Esophagus muscularis mucosa (tissue), 4 donors: ENCODE results near the gene SEL1L3. TPM values are rescaled to one million over a fixed set of nuclear protein-coding genes. Genes with fewer than 3 reads are reported as not detected.

Experiments used
- DNase-seq: peaks from one replicate; pipeline ENCODE4 v3.0.0-alpha.2; 2017; ENCODE audit errors: extremely low spot score
- H3K27ac ChIP-seq, 4 donors: fragments of 200-600 bp; sonication (generic); replicated peaks in 1 of 4; 1 replicate in 3 of 4; 2 replicates in 1 of 4; pipeline ENCODE4 v1.5.1; 2016 to 2019; ENCODE audit warnings: mild to moderate bottlenecking in 1 of 4
- H3K27me3 ChIP-seq, 4 donors: fragments of 200-600 bp; sonication (generic); one replicate each; pipeline versions ENCODE4 v1.5.1 to v1.6.0; 2016 to 2019
- H3K36me3 ChIP-seq, 4 donors: fragments of 200-600 bp; sonication (generic); one replicate each; pipeline ENCODE4 v1.5.1; 2016 to 2019
- H3K4me1 ChIP-seq, 4 donors: fragments of 200-600 bp; sonication (generic); one replicate each; pipeline ENCODE4 v1.5.1; 2016 to 2019
- H3K4me3 ChIP-seq, 4 donors: fragments of 200-600 bp; sonication (generic); 1 replicate in 2 of 4; 2 replicates in 2 of 4; pipeline ENCODE4 v1.5.1; 2016 to 2019; ENCODE audit warnings: mild to moderate bottlenecking in 4 of 4, moderate library complexity in 1 of 4
- H3K9me3 ChIP-seq, 4 donors: fragments of 200-600 bp; sonication (generic); 1 replicate in 3 of 4; 2 replicates in 1 of 4; pipeline ENCODE4 v1.5.1; 2016 to 2019
- CTCF ChIP-seq, 3 experiments: fragments of 200-600 bp in 2 of 3; fragments of 450-650 bp in 1 of 3; sonication (generic) in 2 of 3; IDR thresholded peaks; one replicate each; pipeline ENCODE4 v1.5.1; 2017 to 2019; ENCODE audit warnings: antibody characterized with exemption in 3 of 3, mild to moderate bottlenecking in 2 of 3, moderate library complexity in 1 of 3
- EP300 ChIP-seq: sonication (generic); formaldehyde crosslinking; IDR thresholded peaks from one replicate; pipeline ENCODE4 v1.6.1; 2017; ENCODE audit warnings: antibody characterized with exemption
- POLR2A ChIP-seq: fragments of 450-650 bp; IDR thresholded peaks from one replicate; pipeline ENCODE4 v1.6.1; 2017; ENCODE audit warnings: antibody characterized with exemption, moderate library complexity, mild to moderate bottlenecking, low read depth
- POLR2AphosphoS5 ChIP-seq, 2 donors: sonication (generic); formaldehyde crosslinking; IDR thresholded peaks; one replicate each; pipeline ENCODE4 v1.6.1; 2017; ENCODE audit warnings: antibody characterized with exemption in 2 of 2
- WGBS: methylation state at CpG from one replicate; pipeline ENCODE4 v1.1.5; 2018; 5-methylcytosine and 5-hydroxymethylcytosine counted together
- intact Hi-C: fragments of 100-400 bp; cut with DNase I; formaldehyde crosslinking; loops from one replicate; pipeline ENCODE4 v1.15.1; 2023
- total RNA-seq, 4 donors: library from RNA; depleted of rRNA; stranded (reverse); fragments of >200 nt; gene quantifications; one replicate each; pipeline versions ENCODE4 v1.1.0 to v1.2.1, GENCODE V29; 2016

SEL1L3 gene
- total RNA-seq, 4 donors from 2014 or later: 3.3 to 11.7 (median 5.7) TPM

GRCh38 chr4:25786497-25787065 is 76.2 kb downstream of the SEL1L3 start:
- 86% methylated on average over 4 of the region's 4 CpGs for WGBS
- no peak for TF ChIP-seq CTCF (IDR thresholded peaks at IDR 0.05)
- no peak for TF ChIP-seq EP300
- no peak for TF ChIP-seq POLR2A
- TF ChIP-seq POLR2AphosphoS5 (IDR thresholded peaks at IDR 0.05): no peak

GRCh38 chr4:25783943-25784342 is 78.8 kb downstream of the SEL1L3 start:
- no peak for DNase-seq
- intact Hi-C loops: no loop called here

More at GRCh38 chr4:25786497-25787065, 76.2 kb downstream of the SEL1L3 start:
- no peaks in the 10 kb centered on the region for H3K9me3 ChIP-seq
- no peaks in the 10 kb centered on the region for H3K4me1 ChIP-seq
- DNase-seq: no peak
- no peaks in the 10 kb centered on the region for H3K36me3 ChIP-seq
- H3K27ac ChIP-seq: no peak overlapping the region
- no peaks in the 10 kb centered on the region for H3K27me3 ChIP-seq
- intact Hi-C loops: no loop called here
- no peak overlapping the region for H3K4me3 ChIP-seq

GRCh38 chr4:25783126-25783525 is 79.7 kb downstream of the SEL1L3 start:
- TF ChIP-seq EP300 (no peak), POLR2A (no peak), CTCF (IDR thresholded peaks at IDR 0.05) (no peak), POLR2AphosphoS5 (IDR thresholded peaks at IDR 0.05) (no peak)
- 59% methylated on average over 1 of the region's 1 CpG for WGBS
- Histone ChIP-seq H3K27me3 (no peaks in the 10 kb centered on the region), H3K4me3 (no peak overlapping the region), H3K27ac (no peak overlapping the region), H3K9me3 (no peaks in the 10 kb centered on the region), H3K4me1 (no peaks in the 10 kb centered on the region), H3K36me3 (peaks cover 0 to 5% (median 0%) of the 10 kb centered on the region in 4 donors)
- DNase-seq: no peak
- intact Hi-C loops: no loop called here

More at GRCh38 chr4:25783943-25784342, 78.8 kb downstream of the SEL1L3 start:
- Histone ChIP-seq H3K27ac (no peak overlapping the region), H3K4me3 (no peak overlapping the region), H3K36me3 (peaks cover 0 to 5% (median 0%) of the 10 kb centered on the region in 4 donors), H3K27me3 (no peaks in the 10 kb centered on the region), H3K4me1 (no peaks in the 10 kb centered on the region), H3K9me3 (no peaks in the 10 kb centered on the region)
- no peak for TF ChIP-seq CTCF (IDR thresholded peaks at IDR 0.05)
- no peak for TF ChIP-seq POLR2AphosphoS5 (IDR thresholded peaks at IDR 0.05)
- no peak for TF ChIP-seq POLR2A
- no peak for TF ChIP-seq EP300
- 49% methylated on average over 9 of the region's 9 CpGs for WGBS

GRCh38 chr4:25782482-25782881 is 80.3 kb downstream of the SEL1L3 start:
- Histone ChIP-seq H3K27ac (no peak overlapping the region), H3K9me3 (no peaks in the 10 kb centered on the region), H3K4me1 (no peaks in the 10 kb centered on the region), H3K4me3 (no peak overlapping the region), H3K36me3 (peaks cover 0 to 5% (median 0%) of the 10 kb centered on the region in 4 donors), H3K27me3 (no peaks in the 10 kb centered on the region)
- WGBS: 87% methylated on average over 7 of the region's 7 CpGs
- no peak for DNase-seq
- TF ChIP-seq POLR2AphosphoS5 (IDR thresholded peaks at IDR 0.05) (no peak), CTCF (IDR thresholded peaks at IDR 0.05) (no peak), POLR2A (no peak), EP300 (no peak)
- intact Hi-C loops: no loop called here

- 91% methylated on average over 4 of the region's 4 CpGs for WGBS
- intact Hi-C loops: no loop called here
- H3K36me3 ChIP-seq: peaks cover 0 to 7% (median 0%) of the 10 kb centered on the region in 4 donors
- H3K4me1 ChIP-seq: no peaks in the 10 kb centered on the region
- H3K9me3 ChIP-seq: no peaks in the 10 kb centered on the region
- no peak overlapping the region for H3K27ac ChIP-seq
- no peak overlapping the region for H3K4me3 ChIP-seq
- TF ChIP-seq POLR2A (no peak), CTCF (IDR thresholded peaks at IDR 0.05) (no peak), POLR2AphosphoS5 (IDR thresholded peaks at IDR 0.05) (no peak), EP300 (no peak)
- no peak for DNase-seq
- H3K27me3 ChIP-seq: no peaks in the 10 kb centered on the region
Observed at GRCh38 chr4:25779021-25779420, 83.8 kb downstream of the SEL1L3 start.
